A549 (cell line): ENCODE measurements around the gene ATP13A2.

Source experiments
- BHLHE40 ChIP-seq: IDR thresholded peaks from 2 replicates; pipeline ENCODE4 v1.6.1; 2012; ENCODE audit warnings: low read depth, low read length, inconsistent platforms
- CBX2 ChIP-seq: fragments of 200-600 bp; sonication (generic); IDR thresholded peaks from 2 replicates; pipeline ENCODE4 v1.6.1; 2016; ENCODE audit warnings: low read depth, mild to moderate bottlenecking, borderline replicate concordance
- NFE2L2 ChIP-seq: fragments of 150-350 bp; conservative IDR thresholded peaks from 2 replicates; pipeline ENCODE4 v1.6.1; 2014; ENCODE audit warnings: low read length
- POLR2A ChIP-seq: IDR thresholded peaks from 2 replicates; pipeline ENCODE4 v1.6.1; 2012; ENCODE audit warnings: mild to moderate bottlenecking, low read length

GRCh38 chr1:17016317-17016661 is 4.6 kb upstream of the ATP13A2 start:
- no peak for TF ChIP-seq POLR2A
- no peak for TF ChIP-seq BHLHE40
- no peak for TF ChIP-seq NFE2L2
- TF ChIP-seq CBX2, result no peak
